HEK293 (cell line): ENCODE measurements around the gene DNAH6.

Source experiments
- OVOL3 ChIP-seq: fragments of 450-650 bp; formaldehyde crosslinking; IDR thresholded peaks from 2 replicates; pipeline ENCODE4 v1.5.1; 2016; ENCODE audit warnings: missing biosample characterization, missing genetic modification characterization
- REPIN1 ChIP-seq: fragments of 450-650 bp; formaldehyde crosslinking; IDR thresholded peaks from 2 replicates; pipeline ENCODE4 v1.5.1; 2017; ENCODE audit warnings: missing biosample characterization, missing genetic modification characterization, low read depth
- TRIM28 ChIP-seq: IDR thresholded peaks from 2 replicates; pipeline ENCODE4 v1.6.1; 2011; ENCODE audit warnings: low read length, control low read depth, borderline replicate concordance
- WT1 ChIP-seq: fragments of 450-650 bp; formaldehyde crosslinking; IDR thresholded peaks from 2 replicates; pipeline ENCODE4 v1.5.1; 2016; ENCODE audit warnings: missing biosample characterization, missing genetic modification characterization
- ZBTB7A ChIP-seq: fragments of 450-650 bp; formaldehyde crosslinking; IDR thresholded peaks from 2 replicates; pipeline ENCODE4 v1.5.1; 2016; ENCODE audit warnings: low read depth, missing biosample characterization, missing genetic modification characterization
- ZNF174 ChIP-seq: fragments of 450-650 bp; formaldehyde crosslinking; IDR thresholded peaks from 2 replicates; pipeline ENCODE4 v1.5.0; 2017; ENCODE audit warnings: missing biosample characterization, mild to moderate bottlenecking, missing genetic modification characterization
- ZNF394 ChIP-seq: fragments of 450-650 bp; formaldehyde crosslinking; IDR thresholded peaks from 2 replicates; pipeline ENCODE4 v1.5.1; 2016; ENCODE audit warnings: missing biosample characterization, missing genetic modification characterization, mild to moderate bottlenecking, moderate library complexity, borderline replicate concordance
- ZNF670 ChIP-seq: fragments of 450-650 bp; formaldehyde crosslinking; IDR thresholded peaks from 2 replicates; pipeline ENCODE4 v1.5.1; 2016; ENCODE audit warnings: missing biosample characterization, missing genetic modification characterization, low read depth
- TF ChIP-seq, protein P1 (sequence below): fragments of 450-650 bp; formaldehyde crosslinking; IDR thresholded peaks from 2 replicates; pipeline ENCODE4 v1.5.1; 2016; ENCODE audit warnings: missing biosample characterization, missing genetic modification characterization, low read depth
- TF ChIP-seq, protein P2 (sequence below): fragments of 450-650 bp; formaldehyde crosslinking; IDR thresholded peaks from 2 replicates; pipeline ENCODE4 v1.5.1; 2016; ENCODE audit warnings: missing biosample characterization, missing genetic modification characterization

DNA sequence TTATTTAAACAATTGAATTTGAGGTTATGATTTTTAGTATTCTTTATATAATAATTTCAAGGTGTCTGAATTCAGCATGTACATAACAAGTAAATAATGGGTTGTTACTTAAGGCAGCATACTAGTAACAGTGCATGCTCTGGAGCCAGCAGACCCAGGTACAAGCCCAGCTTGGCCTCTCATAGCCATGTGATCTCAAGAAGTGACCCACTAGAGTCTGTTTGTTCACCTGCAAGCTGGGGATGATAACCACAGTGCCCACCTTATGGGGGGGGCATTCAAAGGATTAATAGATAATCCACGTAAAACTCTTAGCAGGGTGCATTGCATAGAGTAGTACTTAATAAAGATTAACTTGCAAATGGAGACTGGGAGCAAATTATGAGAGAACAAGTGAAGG lies 201.0 kb downstream of the DNAH6 start:
- TF ChIP-seq WT1 (tag by site-specific recombination) (no peak), ZBTB7A (tag by site-specific recombination) (no peak), OVOL3 (no peak), TRIM28 (no peak), ZNF394 (no peak), ZNF174 (no peak), REPIN1 (tag by site-specific recombination) (no peak), ZNF670 (no peak)
- TF ChIP-seq, protein P1, sequence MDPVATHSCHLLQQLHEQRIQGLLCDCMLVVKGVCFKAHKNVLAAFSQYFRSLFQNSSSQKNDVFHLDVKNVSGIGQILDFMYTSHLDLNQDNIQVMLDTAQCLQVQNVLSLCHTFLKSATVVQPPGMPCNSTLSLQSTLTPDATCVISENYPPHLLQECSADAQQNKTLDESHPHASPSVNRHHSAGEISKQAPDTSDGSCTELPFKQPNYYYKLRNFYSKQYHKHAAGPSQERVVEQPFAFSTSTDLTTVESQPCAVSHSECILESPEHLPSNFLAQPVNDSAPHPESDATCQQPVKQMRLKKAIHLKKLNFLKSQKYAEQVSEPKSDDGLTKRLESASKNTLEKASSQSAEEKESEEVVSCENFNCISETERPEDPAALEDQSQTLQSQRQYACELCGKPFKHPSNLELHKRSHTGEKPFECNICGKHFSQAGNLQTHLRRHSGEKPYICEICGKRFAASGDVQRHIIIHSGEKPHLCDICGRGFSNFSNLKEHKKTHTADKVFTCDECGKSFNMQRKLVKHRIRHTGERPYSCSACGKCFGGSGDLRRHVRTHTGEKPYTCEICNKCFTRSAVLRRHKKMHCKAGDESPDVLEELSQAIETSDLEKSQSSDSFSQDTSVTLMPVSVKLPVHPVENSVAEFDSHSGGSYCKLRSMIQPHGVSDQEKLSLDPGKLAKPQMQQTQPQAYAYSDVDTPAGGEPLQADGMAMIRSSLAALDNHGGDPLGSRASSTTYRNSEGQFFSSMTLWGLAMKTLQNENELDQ (tag by site-specific recombination) = no peak
- TF ChIP-seq, protein P2, sequence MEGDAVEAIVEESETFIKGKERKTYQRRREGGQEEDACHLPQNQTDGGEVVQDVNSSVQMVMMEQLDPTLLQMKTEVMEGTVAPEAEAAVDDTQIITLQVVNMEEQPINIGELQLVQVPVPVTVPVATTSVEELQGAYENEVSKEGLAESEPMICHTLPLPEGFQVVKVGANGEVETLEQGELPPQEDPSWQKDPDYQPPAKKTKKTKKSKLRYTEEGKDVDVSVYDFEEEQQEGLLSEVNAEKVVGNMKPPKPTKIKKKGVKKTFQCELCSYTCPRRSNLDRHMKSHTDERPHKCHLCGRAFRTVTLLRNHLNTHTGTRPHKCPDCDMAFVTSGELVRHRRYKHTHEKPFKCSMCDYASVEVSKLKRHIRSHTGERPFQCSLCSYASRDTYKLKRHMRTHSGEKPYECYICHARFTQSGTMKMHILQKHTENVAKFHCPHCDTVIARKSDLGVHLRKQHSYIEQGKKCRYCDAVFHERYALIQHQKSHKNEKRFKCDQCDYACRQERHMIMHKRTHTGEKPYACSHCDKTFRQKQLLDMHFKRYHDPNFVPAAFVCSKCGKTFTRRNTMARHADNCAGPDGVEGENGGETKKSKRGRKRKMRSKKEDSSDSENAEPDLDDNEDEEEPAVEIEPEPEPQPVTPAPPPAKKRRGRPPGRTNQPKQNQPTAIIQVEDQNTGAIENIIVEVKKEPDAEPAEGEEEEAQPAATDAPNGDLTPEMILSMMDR (tag by site-specific recombination) = no peak
